H9 (cell line): ENCODE measurements around the gene GABRR3. TPM values are rescaled to one million over a fixed set of nuclear protein-coding genes. Genes with fewer than 3 reads are reported as not detected.

Experiments used
- DNase-seq: peaks from one replicate; pipeline ENCODE4 v3.0.0-alpha.2; 2017
- H2AFZ ChIP-seq: one replicate; pipeline ENCODE4 v1.6.1; 2013; ENCODE audit warnings: mild to moderate bottlenecking, low read length, control low read depth, moderate library complexity
- H2AK5ac ChIP-seq: 2 replicates; pipeline ENCODE4 v1.6.1; 2013; ENCODE audit warnings: low read length, control low read depth, mixed read lengths; ENCODE audit not compliant: insufficient read length
- H2BK120ac ChIP-seq: one replicate; pipeline ENCODE4 v1.6.1; 2013; ENCODE audit warnings: low read depth, mild to moderate bottlenecking, low read length, control low read depth, inconsistent platforms; ENCODE audit not compliant: poor library complexity, severe bottlenecking
- H2BK12ac ChIP-seq: 2 replicates; pipeline ENCODE4 v1.6.1; 2013; ENCODE audit warnings: low read length, control low read depth, mixed read lengths, low read depth; ENCODE audit not compliant: insufficient read length
- H2BK15ac ChIP-seq: 2 replicates; pipeline ENCODE4 v1.6.1; 2013; ENCODE audit warnings: low read depth, low read length, control low read depth
- H2BK20ac ChIP-seq: one replicate; pipeline ENCODE4 v1.6.1; 2013; ENCODE audit warnings: low read depth, mild to moderate bottlenecking, low read length, control low read depth, inconsistent platforms; ENCODE audit not compliant: poor library complexity, severe bottlenecking
- H2BK5ac ChIP-seq: 2 replicates; pipeline ENCODE4 v1.6.1; 2013; ENCODE audit warnings: low read length, control low read depth, mixed read lengths; ENCODE audit not compliant: insufficient read length
- H3K14ac ChIP-seq: 2 replicates; pipeline ENCODE4 v1.6.1; 2013; ENCODE audit warnings: low read length, control low read depth; ENCODE audit not compliant: insufficient read depth
- H3K18ac ChIP-seq: 2 replicates; pipeline ENCODE4 v1.6.1; 2013; ENCODE audit warnings: low read depth, mild to moderate bottlenecking, mixed read lengths, low read length, control low read depth; ENCODE audit not compliant: insufficient read length
- H3K23ac ChIP-seq: 2 replicates; pipeline ENCODE4 v1.6.1; 2013; ENCODE audit warnings: low read length, control low read depth, mixed read lengths, low read depth; ENCODE audit not compliant: insufficient read length
- H3K23me2 ChIP-seq: 2 replicates; pipeline ENCODE4 v1.6.1; 2013; ENCODE audit warnings: low read depth, mild to moderate bottlenecking, mixed read lengths, low read length, control low read depth; ENCODE audit not compliant: insufficient read length, poor library complexity, severe bottlenecking
- H3K27ac ChIP-seq: 2 replicates; pipeline ENCODE4 v1.5.1; 2013; ENCODE audit warnings: low read length, control low read depth, mixed read lengths, low read depth; ENCODE audit not compliant: insufficient read length
- H3K27me3 ChIP-seq: 2 replicates; pipeline ENCODE4 v1.6.1; 2013; ENCODE audit warnings: low read length, control low read depth, inconsistent platforms; ENCODE audit not compliant: insufficient read depth
- H3K4ac ChIP-seq: 2 replicates; pipeline ENCODE4 v1.6.1; 2013; ENCODE audit warnings: low read depth, mild to moderate bottlenecking, control low read depth, inconsistent platforms, low read length, moderate library complexity
- H3K4me1 ChIP-seq: 2 replicates; pipeline ENCODE4 v1.6.1; 2013; ENCODE audit warnings: low read length, control low read depth, inconsistent platforms; ENCODE audit not compliant: insufficient read depth
- H3K4me2 ChIP-seq: 2 replicates; pipeline ENCODE4 v1.6.1; 2013; ENCODE audit warnings: low read length, control low read depth, mixed read lengths; ENCODE audit not compliant: insufficient read length, insufficient read depth
- H3K56ac ChIP-seq: 2 replicates; pipeline ENCODE4 v1.6.1; 2013; ENCODE audit warnings: low read depth, mild to moderate bottlenecking, mixed read lengths, low read length, control low read depth; ENCODE audit not compliant: insufficient read length
- H3K79me1 ChIP-seq: 2 replicates; pipeline ENCODE4 v1.6.1; 2013; ENCODE audit warnings: low read depth, mild to moderate bottlenecking, moderate library complexity, low read length, control low read depth, inconsistent platforms; ENCODE audit not compliant: insufficient read depth, poor library complexity, severe bottlenecking
- H3K79me2 ChIP-seq: 2 replicates; pipeline ENCODE4 v1.6.1; 2013; ENCODE audit warnings: low read length, control low read depth, inconsistent platforms; ENCODE audit not compliant: insufficient read depth
- H3K9ac ChIP-seq: 2 replicates; pipeline ENCODE4 v1.6.1; 2013; ENCODE audit warnings: low read length, control low read depth, mixed read lengths; ENCODE audit not compliant: insufficient read length; ENCODE audit errors: extremely low read depth
- H3K9me3 ChIP-seq: one replicate; pipeline ENCODE4 v1.6.1; 2013; ENCODE audit warnings: low read depth, low read length, inconsistent platforms; ENCODE audit not compliant: control insufficient read depth
- H3T11ph ChIP-seq: one replicate; pipeline ENCODE4 v1.6.1; 2013; ENCODE audit warnings: mild to moderate bottlenecking, low read length, control low read depth, inconsistent platforms
- H4K20me1 ChIP-seq: one replicate; pipeline ENCODE4 v1.6.1; 2013; ENCODE audit not compliant: control insufficient read depth, insufficient read length, insufficient read depth
- H4K5ac ChIP-seq: 2 replicates; pipeline ENCODE4 v1.6.1; 2013; ENCODE audit warnings: low read depth, mild to moderate bottlenecking, mixed read lengths, low read length, control low read depth; ENCODE audit not compliant: insufficient read length
- H4K8ac ChIP-seq: replicated peaks from 2 replicates; pipeline ENCODE4 v1.6.1; 2013; ENCODE audit warnings: low read length, control low read depth, mixed read lengths, low read depth; ENCODE audit not compliant: insufficient read length
- H4K91ac ChIP-seq: 2 replicates; pipeline ENCODE4 v1.6.1; 2013; ENCODE audit warnings: low read depth, mild to moderate bottlenecking, moderate library complexity, mixed read lengths, low read length, control low read depth; ENCODE audit not compliant: insufficient read length
- H3K27ac Mint-ChIP-seq, 3 experiments: 2 replicates in 2 of 3; 3 replicates in 1 of 3; pipeline ENCODE4 v1.8.0; 2020 to 2021; ENCODE audit warnings: mixed read lengths in 3 of 3, mild to moderate bottlenecking in 1 of 3, moderate library complexity in 1 of 3
- H3K27me3 Mint-ChIP-seq: 2 replicates; pipeline ENCODE4 v1.8.0; 2021; ENCODE audit warnings: low read depth, mild to moderate bottlenecking, moderate library complexity, mixed read lengths
- H3K36me3 Mint-ChIP-seq, 3 experiments: 2 replicates in 2 of 3; 3 replicates in 1 of 3; pipeline ENCODE4 v1.8.0; 2020 to 2021; ENCODE audit warnings: low read depth in 3 of 3, mixed read lengths in 3 of 3; ENCODE audit not compliant: insufficient read depth in 1 of 3
- H3K4me1 Mint-ChIP-seq, 2 experiments: 2 replicates each; pipeline ENCODE4 v1.8.0; 2020; ENCODE audit warnings: mixed read lengths in 2 of 2
- H3K4me3 Mint-ChIP-seq, 2 experiments: 2 replicates in 1 of 2; 3 replicates in 1 of 2; pipeline ENCODE4 v1.8.0; 2020 to 2021; ENCODE audit warnings: mild to moderate bottlenecking in 2 of 2, mixed read lengths in 2 of 2, moderate library complexity in 1 of 2
- H3K9me3 Mint-ChIP-seq, 2 experiments: 2 replicates in 1 of 2; 3 replicates in 1 of 2; pipeline ENCODE4 v1.8.0; 2020; ENCODE audit warnings: mild to moderate bottlenecking in 2 of 2, mixed read lengths in 2 of 2, moderate library complexity in 1 of 2
- CTCF ChIP-seq: fragments of 200-600 bp; sonication (generic); conservative IDR thresholded peaks from 3 replicates; pipeline ENCODE4 v1.8.0; 2021; ENCODE audit warnings: antibody characterized with exemption, mild to moderate bottlenecking
- WGBS: extraction: QIAGEN DNeasy Blood & Tissue Kit; methylation state at CpG from one replicate; pipeline ENCODE4 v1.1.7; 2013; ENCODE audit warnings: missing lambda C conversion rate, low lambda C conversion rate, mixed read lengths; ENCODE audit not compliant: insufficient read length; ENCODE audit errors: extremely low coverage; 5-methylcytosine and 5-hydroxymethylcytosine counted together
- total RNA-seq: library from RNA; stranded (reverse); gene quantifications from 2 replicates; pipeline ENCODE4 v1.2.1, GENCODE V29; 2021

GABRR3 gene
- total RNA-seq, 1 experiment from 2014 or later = not detected

GRCh38 chr3:97974996-97975395 lies 60.1 kb downstream of the GABRR3 start:
- no peak overlapping the region for H3K56ac ChIP-seq
- H3K9ac ChIP-seq = no peak overlapping the region
- H4K91ac ChIP-seq = no peak overlapping the region
- no peaks in the 10 kb centered on the region for H3K27me3 ChIP-seq
- no CpG with 5 or more reads among the region's 3 CpGs for WGBS
- H4K5ac ChIP-seq = no peak overlapping the region
- H3T11ph ChIP-seq = no peak overlapping the region
- H3K79me2 ChIP-seq = no peaks in the 10 kb centered on the region
- H4K20me1 ChIP-seq = no peaks in the 10 kb centered on the region
- Mint-ChIP-seq H3K27me3 (peaks cover 30% of the 10 kb centered on the region), H3K4me1 (peaks cover 15 to 16% of the 10 kb centered on the region in 2 experiments), H3K27ac (no peak overlapping the region), H3K4me3 (no peak overlapping the region), H3K36me3 (no peaks in the 10 kb centered on the region), H3K9me3 (no peaks in the 10 kb centered on the region)
- H4K8ac ChIP-seq = no peak overlapping the region
- no peak for TF ChIP-seq CTCF
- no peak overlapping the region for H3K18ac ChIP-seq
- no peaks in the 10 kb centered on the region for H3K9me3 ChIP-seq
- H3K14ac ChIP-seq = no peak overlapping the region
- H2BK20ac ChIP-seq = no peak overlapping the region
- no peak overlapping the region for H2AFZ ChIP-seq
- no peak overlapping the region for H2AK5ac ChIP-seq
- H3K23ac ChIP-seq = no peak overlapping the region
- no peak for DNase-seq
- H2BK12ac ChIP-seq = no peak overlapping the region
- H2BK5ac ChIP-seq = no peak overlapping the region
- H3K79me1 ChIP-seq = no peaks in the 10 kb centered on the region
- H3K4ac ChIP-seq = no peak overlapping the region
- no peaks in the 10 kb centered on the region; the same call in 1 of the 2 replicates for H3K4me1 ChIP-seq
- peaks cover 5% of the 10 kb centered on the region for H3K23me2 ChIP-seq
- H3K27ac ChIP-seq = no peak overlapping the region
- H2BK15ac ChIP-seq = no peak overlapping the region
- no peak overlapping the region for H2BK120ac ChIP-seq
- no peak overlapping the region for H3K4me2 ChIP-seq
